NCI-H1105 (cell line): ENCODE data around the gene PIAS4.

ENCODE experiments used
- DNase-seq: peaks from one replicate; lab custom pipeline; 2025; lab: John Stamatoyannopoulos, UW

Gene PIAS4

DNA sequence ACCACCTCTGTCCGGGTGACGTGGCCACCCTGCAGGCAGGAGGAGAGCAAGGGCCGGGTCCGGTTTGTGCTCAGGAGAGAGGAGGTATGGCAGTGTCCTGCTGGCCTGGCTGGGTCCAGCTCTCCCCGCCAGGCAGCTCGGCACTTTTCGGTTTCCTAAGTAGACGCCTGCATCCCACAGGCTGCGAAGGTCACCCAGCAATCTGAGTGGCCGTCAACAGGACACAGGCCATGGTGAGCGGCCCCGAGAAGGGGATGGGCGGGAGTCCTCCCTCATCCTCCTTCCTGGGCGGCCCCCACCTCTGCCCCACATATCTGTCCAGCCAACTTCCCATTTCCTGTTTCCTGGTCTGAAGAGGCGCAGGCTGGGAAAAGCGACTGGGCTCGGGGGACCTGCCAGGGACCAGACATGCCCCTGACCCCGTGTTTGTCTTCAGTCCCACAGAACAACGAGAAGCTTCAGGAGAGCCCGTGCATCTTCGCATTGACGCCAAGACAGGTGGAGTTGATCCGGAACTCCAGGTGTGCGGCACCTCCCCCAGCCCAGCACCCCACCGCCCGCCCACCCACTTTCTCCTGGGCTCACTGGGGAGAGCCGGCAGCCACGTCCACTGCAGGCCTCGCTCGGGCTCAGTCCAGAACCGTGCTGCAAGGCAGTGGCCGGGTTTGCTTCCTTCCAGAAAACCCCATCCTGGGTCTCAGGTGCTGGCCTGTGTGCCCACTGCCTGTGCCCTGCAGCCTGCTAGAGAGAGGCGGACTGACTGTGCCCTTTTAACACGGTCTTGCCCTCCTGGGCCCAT lies 16.3 kb downstream of the PIAS4 start:
- DNase-seq: no peak

DNA sequence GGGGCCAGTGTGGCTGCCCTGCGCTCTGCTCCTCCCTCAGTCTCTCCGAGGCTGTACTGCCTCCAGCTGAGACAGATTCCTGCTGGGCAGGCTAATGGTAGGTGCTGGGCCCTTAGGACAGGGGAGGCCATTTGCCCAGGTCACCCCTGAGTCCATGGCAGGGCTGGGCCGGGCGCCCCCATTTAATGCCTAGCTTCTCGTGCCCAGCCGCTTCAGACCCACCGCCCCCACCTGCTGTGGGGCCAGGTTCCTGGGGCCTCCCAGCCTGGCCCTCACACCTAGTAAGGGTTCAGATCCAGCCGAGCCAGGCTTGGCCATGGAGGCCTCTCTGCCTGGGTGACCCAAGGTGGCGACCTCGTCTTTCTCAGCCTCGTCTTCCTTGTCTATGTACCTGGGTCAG lies 17.8 kb downstream of the PIAS4 start:
- no peak for DNase-seq

DNA sequence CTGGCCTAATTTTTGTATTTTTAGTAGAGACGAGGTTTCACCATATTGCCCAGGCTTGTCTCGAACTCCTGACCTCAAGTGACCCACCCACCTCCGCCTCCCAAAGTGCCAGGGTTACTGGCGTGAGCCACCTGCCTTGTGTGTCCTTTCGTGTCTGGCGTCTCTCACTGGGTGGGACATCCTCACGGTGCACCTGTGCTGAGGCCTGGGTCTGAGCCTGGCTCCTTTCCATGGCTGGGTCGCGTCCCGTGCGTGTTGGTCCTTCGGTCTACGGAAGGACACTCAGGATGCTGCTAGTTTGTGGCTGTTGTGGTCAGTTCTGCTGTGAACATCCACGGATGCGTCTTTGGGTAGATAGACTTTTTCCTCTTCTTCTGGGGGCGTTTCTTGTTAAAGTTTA lies 19.6 kb downstream of the PIAS4 start:
- no peak for DNase-seq

DNA sequence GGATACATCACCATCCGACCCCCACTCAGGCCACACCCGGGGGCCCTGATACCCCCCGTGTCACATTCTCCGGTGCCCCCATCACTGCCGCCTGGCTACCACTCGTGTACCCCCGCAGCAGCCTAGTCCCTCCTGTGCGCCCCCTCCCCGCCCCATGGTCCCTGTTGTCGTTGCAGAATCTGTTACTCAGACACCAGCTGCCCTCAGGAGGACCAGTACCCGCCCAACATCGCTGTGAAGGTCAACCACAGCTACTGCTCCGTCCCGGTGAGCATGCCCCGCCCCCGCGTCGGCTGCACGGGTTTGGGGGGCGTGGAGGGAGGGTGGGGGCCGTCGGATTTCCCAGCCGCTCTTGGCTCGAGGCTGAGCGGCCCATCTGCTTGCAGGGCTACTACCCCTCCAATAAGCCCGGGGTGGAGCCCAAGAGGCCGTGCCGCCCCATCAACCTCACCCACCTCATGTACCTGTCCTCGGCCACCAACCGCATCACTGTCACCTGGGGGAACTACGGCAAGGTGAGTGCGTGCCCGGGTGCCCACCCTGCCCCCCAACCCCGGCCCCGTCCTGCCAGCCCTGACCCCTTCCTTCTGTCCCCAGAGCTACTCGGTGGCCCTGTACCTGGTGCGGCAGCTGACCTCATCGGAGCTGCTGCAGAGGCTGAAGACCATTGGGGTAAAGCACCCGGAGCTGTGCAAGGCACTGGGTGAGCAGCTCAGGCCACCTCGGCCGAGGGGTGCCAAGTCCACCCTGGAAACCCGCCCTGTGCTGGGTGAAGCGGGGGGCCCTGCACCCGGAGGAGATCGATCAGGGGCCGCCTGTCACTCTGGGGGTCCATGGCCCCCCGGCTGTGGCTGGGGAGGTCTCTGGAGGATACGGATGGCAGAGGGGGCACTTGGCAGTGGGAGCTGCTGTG lies 21.1 kb downstream of the PIAS4 start:
- DNase-seq: no peak

DNA sequence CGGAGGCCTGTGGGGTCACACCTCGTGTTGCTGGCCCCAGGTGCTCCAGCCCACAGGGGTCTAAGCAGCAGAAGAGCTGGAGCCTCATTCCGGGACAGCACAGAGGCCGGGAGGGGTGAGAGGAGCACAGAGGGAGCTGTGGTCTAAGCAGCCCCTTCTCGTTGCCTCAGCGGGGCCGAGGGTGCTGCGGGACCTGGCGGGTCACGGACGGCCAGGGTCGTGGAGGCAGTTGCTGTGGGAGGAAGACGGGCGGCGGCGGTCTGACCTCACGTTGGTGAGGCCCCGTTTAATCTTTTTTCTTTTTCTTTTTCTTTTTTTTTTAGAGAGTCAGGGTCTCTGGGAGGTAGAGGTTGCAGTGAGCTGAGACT lies 21.7 kb downstream of the PIAS4 start:
- no peak for DNase-seq

DNA sequence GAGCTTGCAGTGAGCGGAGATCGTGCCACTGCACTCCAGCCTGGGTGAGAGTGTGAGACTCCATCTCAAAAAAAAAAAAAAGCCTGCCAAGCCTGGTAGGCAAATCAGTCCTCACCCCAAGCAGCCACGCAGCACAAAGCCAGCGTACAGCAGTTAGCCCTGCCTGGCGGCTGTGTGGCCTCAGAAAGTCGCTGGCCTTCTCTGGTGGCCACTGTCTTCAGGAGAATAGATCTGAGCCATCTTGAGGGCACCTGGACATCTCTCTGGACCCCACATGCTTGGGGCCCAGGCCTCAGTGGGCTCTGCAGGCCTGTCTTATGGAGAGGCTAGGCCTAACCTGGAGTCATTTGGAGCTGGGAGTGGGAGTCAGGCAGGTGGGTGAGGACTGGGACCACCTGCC lies 23.0 kb downstream of the PIAS4 start:
- no peak for DNase-seq

DNA sequence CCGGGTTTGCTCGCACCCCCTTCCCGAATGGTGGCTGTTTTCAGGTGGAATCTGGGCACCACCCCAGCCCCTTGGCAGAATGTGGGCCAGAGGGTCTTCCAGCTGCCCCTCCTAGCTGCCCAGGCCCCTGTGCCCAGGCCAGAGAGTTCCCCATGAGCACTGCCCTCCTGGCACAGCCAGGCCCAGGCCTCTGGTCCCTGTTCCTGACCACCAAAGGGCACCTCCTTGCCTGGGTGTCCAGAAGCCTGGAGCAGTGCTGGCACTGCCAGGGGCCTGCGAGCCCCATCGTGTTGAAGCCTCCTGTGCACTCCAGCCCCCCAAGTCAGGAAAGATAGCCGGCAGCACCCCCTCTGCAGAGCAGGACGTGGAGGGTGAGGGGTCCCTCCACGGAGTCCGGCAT lies 23.4 kb downstream of the PIAS4 start:
- no peak for DNase-seq

DNA sequence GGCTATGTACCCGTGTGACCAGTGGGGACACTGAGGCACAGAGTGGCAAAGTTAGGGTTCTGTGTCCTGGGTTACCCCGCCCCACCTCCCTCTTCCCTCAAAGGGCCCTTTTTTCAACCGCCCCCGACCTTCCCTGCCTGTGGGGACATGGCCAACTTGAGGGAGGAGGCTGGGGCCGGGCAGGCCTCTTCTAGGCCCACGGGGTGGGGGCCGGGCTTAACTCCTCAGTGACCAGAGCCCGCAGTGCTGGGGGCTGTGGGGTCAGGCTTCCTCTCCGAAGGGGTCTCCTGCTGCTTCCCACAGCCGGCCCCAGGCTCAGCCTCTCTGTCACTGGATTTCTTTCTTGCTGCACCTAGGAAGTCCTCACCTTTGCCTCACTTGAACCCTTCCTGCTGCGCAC lies 23.9 kb downstream of the PIAS4 start:
- no peak for DNase-seq

DNA sequence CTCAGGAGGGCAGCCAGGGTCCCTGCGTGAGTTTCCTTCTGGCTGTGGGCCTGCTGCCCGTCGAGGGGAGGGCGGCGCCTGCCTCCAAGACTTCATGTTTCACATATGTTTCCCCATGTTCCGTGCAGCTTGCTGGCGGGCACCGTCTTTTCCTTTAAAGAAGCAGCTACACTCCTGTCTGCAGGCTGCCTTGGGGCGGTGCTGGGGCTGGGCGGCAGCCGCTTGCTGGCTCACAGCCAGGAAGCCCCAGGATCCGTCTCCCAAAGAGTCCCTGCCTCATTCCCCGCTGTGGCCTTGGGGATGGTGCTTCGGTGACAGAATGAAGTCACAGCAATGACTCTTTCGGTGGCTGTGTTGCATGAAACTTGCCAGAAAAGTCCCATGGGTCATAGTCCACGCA lies 24.9 kb downstream of the PIAS4 start:
- DNase-seq: no peak

DNA sequence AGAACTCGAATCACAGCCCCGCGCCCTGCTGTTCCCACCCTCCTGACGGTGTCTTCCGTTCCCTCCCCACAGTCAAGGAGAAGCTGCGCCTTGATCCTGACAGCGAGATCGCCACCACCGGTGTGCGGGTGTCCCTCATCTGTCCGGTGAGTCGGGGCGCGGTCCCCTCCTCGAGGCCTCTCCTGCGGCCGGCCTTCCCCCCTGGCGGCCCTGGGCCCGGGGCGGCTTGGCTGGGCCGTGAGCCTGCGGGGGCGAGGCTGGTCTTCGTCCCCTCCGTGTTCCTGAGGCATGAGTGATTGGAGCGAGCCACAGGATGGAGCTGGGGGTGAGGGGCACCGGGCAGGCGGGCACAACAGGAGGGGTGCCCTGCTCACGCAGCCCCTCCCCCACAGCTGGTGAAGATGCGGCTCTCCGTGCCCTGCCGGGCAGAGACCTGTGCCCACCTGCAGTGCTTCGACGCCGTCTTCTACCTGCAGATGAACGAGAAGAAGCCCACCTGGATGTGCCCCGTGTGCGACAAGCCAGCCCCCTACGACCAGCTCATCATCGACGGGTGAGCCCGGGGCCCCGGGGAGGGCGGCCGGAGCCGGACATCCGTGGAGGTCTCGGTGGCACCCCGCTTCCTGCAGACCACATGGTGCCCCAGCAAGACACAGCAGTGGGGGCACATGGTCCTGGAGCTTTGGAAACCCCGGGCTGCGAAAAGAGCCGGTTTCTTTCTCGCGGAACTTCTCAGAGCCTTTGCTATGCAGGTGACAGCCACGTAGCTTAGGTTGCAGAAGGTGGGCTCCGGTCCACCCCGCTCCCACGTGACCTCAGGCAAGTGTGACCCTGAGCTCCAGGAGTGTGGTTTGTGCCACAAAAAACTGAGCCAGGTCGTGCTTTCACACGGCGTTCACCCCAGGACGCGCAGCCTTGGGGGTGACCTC lies 25.8 kb downstream of the PIAS4 start:
- DNase-seq: no peak

DNA sequence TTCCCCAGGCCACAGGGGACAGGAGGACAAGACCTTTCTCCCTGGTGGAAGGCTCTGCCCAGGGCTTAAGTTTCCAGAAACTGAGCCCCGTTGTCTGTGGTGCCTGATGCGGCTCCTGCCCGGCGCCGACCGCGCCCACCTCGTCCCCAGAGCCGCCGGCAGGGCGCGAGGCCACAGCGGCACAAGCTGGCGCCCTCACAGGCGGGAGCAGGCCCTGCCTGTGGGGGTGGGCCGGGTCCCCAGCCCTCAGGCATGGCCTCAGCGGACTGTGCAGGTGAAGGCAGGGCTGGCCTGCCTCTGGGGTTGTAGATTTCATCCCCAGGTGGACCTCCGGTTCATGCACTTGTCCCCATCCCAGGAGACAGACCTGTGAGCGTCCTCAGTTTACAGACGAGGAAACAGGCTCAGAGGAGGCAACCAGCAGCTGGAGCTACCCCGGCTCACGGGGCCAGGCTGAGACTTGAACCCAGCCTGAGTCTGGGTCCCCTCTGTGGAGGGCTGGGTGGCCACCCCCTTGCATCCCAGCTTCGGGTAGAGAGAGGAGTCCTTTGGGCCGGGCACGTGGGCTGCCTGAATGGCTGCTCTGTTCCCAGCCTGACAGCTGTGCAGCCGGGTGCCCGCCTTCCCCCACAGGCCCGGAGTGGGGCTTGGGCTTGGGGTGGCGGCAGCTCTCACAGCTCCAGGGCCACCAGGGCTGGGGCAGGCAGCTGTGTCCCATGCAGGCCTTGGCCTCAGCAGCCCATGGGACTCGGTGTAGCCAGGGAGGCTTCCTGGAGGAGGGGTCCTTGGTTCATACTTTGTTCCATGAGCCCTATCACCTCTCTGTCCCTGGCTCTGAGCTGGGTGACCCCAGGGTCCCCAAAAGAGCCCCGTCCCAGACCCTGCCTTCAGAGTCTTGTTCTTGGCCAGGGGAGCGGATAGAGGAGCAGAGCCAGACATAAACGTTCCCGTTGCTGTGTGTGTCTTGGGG lies 26.8 kb downstream of the PIAS4 start:
- no peak for DNase-seq

DNA sequence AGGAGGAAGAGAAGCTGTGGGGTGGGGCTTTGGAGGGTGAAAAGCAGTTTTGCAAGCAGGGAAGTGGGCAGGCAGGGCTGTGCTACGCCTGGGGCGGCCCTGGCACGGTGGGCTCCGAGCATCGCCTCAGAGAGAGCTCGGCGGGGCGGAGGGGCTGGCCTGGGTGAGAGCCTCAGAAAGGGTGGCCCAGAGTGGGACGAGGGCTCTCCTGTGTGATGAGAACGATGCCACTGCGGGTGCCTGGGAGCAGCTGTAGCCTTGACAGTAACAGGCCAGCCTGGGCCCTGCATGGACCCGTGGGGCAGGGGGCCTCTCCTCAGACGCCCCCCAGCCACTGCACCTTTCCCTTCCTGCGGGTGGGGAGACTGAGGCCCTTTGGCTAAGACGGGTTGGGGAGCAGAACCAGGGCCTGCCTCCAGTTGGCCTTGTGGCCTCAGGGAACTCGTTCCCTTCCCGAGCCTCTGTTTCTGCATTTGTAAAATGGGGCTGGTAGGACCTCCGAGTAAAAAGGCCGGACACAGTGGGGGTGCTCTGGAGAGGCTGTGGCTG lies 27.6 kb downstream of the PIAS4 start:
- DNase-seq: no peak

DNA sequence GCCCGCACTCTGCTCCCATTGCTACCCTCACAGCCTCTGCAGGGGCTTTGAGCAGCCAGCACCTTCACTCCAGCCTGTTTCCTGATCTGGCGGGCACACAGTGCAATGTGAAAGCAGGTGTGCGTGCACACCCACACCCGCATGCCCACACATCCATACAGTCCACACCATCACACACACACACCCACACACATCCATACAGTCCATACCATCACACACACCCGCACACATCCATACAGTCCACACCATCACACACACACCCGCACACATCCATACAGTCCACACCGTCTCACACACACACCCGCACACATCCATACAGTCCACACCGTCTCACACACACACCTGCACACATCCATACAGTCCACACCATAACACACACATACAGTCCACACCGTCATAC lies 28.0 kb downstream of the PIAS4 start:
- DNase-seq: no peak

DNA sequence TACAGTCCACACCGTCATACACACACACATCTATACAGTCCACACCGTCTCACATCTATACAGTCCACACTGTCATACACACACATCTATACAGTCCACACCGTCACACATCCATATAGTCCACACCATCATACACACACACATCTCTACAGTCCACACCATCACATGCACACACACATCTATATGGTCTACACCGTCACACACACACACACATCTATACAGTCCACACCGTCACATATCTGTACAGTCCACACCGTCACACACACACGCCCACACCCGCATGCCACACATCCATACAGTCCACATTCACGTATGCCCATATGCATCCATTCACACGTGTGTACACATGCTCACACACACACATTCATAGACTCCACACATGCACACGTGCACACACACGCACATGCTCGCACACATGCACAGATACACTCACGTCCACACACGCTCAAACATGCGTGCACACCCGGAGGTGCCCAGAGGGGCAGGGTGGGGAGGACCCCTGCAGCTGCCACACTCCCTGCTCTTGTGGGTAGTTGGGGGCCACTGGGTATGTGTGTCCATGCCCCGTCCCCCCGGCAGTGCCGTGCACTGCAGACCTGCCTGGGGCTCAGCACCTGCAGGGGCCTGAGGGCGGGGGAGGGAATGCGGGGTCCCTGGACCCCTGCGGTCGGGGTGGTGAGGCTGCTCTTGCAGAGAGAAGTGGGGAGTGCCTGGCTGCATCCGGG lies 29.2 kb downstream of the PIAS4 start:
- no peak for DNase-seq

DNA sequence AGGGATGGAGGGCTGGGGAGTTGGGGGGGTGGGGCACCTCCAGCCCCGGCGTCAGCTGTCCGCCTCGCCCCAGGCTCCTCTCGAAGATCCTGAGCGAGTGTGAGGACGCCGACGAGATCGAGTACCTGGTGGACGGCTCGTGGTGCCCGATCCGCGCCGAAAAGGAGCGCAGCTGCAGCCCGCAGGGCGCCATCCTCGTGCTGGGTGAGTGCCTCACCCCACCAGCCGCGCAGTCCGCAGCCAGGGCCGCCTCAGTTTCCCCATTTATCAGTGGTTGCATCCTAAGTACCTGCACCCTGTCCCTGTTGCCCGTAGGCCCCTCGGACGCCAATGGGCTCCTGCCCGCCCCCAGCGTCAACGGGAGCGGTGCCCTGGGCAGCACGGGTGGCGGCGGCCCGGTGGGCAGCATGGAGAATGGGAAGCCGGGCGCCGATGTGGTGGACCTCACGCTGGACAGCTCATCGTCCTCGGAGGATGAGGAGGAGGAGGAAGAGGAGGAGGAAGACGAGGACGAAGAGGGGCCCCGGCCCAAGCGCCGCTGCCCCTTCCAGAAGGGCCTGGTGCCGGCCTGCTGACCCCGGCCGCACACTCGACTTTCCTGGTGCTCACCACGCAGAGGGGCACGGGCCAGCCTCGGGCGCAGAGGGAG lies 29.9 kb downstream of the PIAS4 start:
- no peak for DNase-seq

DNA sequence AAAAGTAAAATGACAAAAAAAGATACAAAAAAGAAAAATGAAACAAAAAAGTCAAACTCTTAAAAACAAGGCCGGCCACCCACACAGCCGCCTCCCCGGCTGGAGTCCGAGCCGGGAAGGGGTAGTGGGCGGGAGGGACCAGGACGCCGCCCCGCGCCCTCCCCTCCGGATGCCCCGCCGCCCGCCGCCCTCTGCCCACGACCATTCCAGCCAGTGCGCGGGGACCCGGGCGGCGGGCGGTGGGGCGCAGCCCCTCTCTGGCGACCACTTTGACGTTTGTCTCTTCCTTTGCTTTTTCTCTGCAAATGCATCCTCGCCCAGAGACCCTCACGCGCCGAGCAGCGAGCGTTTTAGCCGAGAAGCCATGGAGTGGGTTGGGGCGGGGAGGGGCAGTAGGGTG lies 30.5 kb downstream of the PIAS4 start:
- DNase-seq: no peak

DNA sequence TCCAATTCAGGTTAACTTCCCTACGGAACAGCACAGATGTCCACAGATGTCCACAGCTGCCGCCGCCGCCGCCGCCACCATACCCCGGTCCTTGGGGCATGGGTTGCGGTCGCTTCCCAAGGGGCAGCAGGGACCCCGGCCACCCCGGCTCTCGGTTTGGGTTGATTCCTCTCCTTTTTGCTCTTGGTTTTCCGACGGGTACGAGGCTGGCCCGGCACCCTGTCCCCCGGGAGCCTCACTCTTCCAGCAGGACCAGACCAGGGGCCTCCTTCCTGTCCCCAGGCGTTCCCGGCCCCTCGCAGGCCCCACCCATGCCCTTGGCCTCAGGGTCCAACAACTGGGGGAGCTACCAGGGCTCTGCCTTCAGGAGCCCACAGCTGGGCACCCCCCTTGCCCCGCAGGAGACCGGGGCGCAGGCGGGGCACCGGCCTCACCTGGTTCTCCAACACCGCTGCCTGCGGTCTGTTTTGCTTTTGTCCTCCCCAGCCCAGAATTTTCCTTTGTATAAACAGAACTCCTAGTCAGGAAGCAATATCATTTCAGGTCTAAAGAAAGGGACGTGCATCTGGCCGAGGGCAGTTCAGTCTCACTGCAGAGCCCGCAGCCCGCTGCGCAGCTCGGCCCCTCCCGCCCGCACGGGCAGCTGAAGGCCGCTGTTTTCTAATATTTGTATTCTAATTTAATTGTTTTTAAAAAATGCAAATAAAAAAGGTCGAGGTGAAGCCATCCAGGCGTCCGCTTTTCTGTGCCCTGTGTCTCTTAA lies 31.3 kb downstream of the PIAS4 start:
- no peak for DNase-seq

DNA sequence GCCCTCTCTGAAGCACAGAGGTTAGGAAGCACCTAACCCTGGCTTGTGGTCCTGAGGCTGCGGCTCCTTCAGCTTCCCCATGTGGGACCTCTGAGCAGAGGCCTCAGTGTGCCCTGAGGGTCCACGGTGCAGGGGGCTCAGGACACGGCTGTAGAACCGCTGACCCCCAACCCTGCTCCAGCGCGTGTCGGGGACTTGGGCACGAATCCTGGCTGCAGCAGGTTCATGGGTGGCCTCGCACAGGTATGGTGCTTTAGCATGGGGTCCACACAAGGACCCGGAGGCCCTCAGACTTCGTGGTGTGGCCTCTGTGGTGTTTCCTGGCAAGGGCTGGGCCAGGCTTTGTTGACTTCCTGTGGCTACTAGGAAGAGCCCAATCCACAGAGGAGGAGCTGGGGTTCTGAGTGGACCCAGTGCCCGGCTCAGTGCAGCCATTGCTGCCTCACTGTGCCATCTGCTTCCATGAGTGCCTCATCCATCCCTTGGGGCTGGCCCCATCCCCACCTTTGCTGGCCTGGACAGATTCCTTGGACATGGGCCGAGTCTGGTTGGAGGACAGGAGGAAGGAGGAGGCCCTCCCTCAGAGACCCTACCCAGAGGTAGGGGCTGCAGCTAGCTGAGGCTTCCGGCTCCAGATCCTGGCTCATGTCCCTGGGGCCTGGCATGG lies 34.7 kb downstream of the PIAS4 start:
- no peak for DNase-seq
